Type B pancreatic cell (in vitro differentiated cells): Measurements from ENCODE around the gene DIS3L. TPM values are rescaled to one million over a fixed set of nuclear protein-coding genes. Genes with fewer than 3 reads are reported as not detected.

ENCODE experiments used
- DNase-seq: peaks from one replicate; pipeline ENCODE4 v3.0.0; 2021; ENCODE audit warnings: mixed read lengths; ENCODE audit not compliant: unreplicated experiment; ENCODE audit errors: extremely low spot score
- H3K27ac Mint-ChIP-seq: 2 replicates; pipeline ENCODE4 v1.8.0; 2021; ENCODE audit warnings: mild to moderate bottlenecking, mixed read lengths
- H3K27me3 Mint-ChIP-seq: 2 replicates; pipeline ENCODE4 v1.8.0; 2021; ENCODE audit warnings: mixed read lengths
- H3K36me3 Mint-ChIP-seq: 2 replicates; pipeline ENCODE4 v1.8.0; 2021; ENCODE audit warnings: mixed read lengths
- H3K4me1 Mint-ChIP-seq: one replicate; pipeline ENCODE4 v1.8.0; 2021; ENCODE audit warnings: mixed read lengths; ENCODE audit not compliant: unreplicated experiment
- H3K4me3 Mint-ChIP-seq: 2 replicates; pipeline ENCODE4 v1.8.0; 2021; ENCODE audit warnings: mild to moderate bottlenecking, mixed read lengths
- H3K9me3 Mint-ChIP-seq: 2 replicates; pipeline ENCODE4 v1.8.0; 2021; ENCODE audit warnings: mixed read lengths
- total RNA-seq: library from RNA; stranded (reverse); gene quantifications from 2 replicates; pipeline ENCODE4 v1.2.1, GENCODE V29; 2021; ENCODE audit warnings: low replicate concordance
- TF ChIP-seq, protein P1 (sequence below): fragments of 200-600 bp; sonication (generic); conservative IDR thresholded peaks from 2 replicates; pipeline ENCODE4 v1.5.0; 2021; ENCODE audit warnings: antibody characterized with exemption, mild to moderate bottlenecking

DIS3L gene
- total RNA-seq, 1 donor from 2014 or later = 37.7 TPM

DNA sequence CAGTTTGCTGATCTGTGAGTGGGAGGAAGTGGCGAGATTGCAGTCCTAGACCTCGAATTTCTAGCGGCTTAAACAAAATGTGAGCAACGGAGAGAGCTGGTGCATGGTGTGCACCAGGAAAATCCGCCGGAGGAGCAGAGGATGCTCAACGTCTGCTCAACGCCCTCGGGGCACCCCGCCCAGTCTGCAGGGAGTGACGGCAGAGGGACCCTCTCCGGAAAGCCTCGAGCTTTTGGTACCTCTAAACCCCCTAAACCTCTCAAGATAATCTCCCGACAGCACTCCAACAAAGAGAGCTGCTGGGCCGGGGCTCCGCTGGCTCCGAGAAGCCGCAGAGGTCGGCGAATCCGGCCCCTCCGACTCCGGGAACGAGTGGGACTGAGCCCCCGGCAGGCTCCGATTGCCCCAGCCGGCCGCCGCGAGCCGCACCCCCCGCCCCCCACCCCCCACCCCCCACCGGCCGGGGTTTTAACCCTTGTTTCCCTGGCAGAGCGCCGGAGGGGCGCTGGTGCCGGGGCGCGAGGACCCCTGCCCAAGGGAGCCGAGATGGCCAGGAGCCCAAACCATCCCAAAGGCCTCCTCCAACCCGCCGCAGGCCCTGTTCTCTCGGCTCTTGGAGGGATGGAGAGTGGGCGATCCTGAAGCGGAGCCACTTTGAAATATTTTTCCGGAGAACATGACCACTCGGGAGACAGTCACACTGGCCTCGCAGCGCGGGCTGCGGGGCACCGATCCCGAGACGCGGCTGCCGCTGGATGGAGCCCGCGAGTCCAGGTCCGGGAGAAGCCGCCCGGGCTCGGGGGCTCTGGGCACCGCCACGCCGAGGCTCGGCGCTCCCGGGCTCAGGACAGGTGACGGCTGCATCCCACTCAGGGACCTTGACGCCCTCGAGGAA is 41.3 kb upstream of the DIS3L start:
- TF ChIP-seq, protein P1, sequence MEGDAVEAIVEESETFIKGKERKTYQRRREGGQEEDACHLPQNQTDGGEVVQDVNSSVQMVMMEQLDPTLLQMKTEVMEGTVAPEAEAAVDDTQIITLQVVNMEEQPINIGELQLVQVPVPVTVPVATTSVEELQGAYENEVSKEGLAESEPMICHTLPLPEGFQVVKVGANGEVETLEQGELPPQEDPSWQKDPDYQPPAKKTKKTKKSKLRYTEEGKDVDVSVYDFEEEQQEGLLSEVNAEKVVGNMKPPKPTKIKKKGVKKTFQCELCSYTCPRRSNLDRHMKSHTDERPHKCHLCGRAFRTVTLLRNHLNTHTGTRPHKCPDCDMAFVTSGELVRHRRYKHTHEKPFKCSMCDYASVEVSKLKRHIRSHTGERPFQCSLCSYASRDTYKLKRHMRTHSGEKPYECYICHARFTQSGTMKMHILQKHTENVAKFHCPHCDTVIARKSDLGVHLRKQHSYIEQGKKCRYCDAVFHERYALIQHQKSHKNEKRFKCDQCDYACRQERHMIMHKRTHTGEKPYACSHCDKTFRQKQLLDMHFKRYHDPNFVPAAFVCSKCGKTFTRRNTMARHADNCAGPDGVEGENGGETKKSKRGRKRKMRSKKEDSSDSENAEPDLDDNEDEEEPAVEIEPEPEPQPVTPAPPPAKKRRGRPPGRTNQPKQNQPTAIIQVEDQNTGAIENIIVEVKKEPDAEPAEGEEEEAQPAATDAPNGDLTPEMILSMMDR = peak; percentile 80
- peaks cover 5% of the 10 kb centered on the region for H3K4me1 Mint-ChIP-seq
- H3K27ac Mint-ChIP-seq = no peak overlapping the region
- peak; percentile 80 for DNase-seq
- H3K4me3 Mint-ChIP-seq = peak overlapping the region; percentile 85
- H3K27me3 Mint-ChIP-seq = peaks cover 87% of the 10 kb centered on the region
- no peaks in the 10 kb centered on the region for H3K9me3 Mint-ChIP-seq
- no peaks in the 10 kb centered on the region for H3K36me3 Mint-ChIP-seq

DNA sequence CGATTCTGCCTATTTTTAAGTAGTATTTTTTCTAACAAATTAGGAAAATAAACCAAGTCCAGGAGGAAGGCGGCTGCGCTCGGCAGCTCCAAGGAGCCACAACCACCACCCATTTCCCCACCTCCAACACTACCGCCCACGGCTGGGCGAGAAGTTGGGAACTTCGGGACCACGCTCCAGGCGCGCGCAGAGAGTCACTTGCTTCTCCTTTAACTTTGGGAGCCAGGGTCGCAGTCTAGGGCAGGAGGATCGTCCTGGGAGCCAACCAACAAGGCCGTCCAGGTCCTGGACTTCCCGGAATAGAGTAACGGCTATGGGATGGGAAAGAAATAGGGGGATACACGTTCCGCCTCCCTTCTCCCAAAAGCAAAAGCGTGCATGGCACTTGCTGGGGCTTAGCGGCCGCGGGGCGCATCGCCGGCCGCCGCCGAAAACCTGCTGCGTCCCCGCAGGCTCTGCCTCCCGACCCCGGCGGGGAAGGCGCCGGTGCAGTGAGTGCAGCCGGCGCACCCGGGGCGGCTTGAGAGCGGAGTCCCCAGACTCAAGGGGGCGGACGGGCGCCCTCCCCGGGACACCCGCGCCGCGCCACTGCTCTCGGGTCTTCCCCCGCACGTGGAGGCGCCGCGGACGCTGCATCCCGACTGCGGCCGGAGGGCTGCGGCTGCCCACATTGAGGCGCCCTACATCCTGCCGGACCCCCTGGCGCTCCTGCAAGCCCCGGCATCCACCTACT is 40.5 kb upstream of the DIS3L start:
- DNase-seq = no peak
- Mint-ChIP-seq H3K4me3 (peak overlapping the region; percentile 85), H3K27ac (no peak overlapping the region), H3K9me3 (no peaks in the 10 kb centered on the region), H3K27me3 (peaks cover 90% of the 10 kb centered on the region), H3K36me3 (no peaks in the 10 kb centered on the region), H3K4me1 (peaks cover 5% of the 10 kb centered on the region)
- TF ChIP-seq, protein P1 = peak; percentile 12

DNA sequence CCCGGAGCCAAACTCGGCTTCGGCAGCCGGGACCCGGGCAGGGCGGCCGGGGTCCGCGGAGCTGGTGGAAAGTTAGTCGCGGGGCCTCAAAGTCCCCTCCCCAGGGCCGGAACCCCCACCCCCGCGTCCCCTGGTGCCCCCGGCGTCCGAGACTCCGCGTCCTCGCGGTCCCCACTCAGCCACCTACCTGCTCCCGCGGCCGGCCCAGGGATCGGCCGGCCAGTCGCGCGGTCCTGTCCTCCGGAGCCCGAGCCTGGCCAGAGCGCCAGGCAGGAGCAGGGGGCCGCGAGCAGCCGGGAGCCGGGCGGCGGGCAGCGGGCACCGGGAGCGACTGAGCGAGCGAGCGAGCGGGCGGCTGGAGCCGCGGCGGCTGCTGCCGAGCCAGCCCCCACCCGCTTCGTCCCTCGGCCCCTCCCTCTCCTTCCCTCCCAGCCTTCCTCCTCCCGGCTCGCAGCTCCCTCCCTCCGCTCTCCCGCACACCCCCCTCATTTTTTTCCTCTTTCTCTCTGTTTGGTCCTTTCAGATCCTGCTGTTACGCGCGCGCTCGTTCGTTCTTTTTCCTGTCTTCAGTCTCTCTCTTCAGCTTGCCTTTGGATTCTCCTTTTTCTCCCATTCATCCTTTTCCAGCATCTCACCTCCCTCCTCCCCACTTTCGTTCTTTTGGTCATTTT is 39.8 kb upstream of the DIS3L start, which contains the start of gene MEGF11:
Gene MEGF11 (minus strand): TSS at position 333 of the 671 bp plus-strand sequence. CDS start 125,347 bp downstream, outside the sequence.
- Mint-ChIP-seq H3K4me3 (peak within 1 kb of the TSS; percentile 88), H3K4me1 (peaks cover 5% of the 10 kb centered on the region), H3K27ac (no peak within 1 kb of the TSS), H3K36me3 (no peaks in the 10 kb centered on the region), H3K9me3 (no peaks in the 10 kb centered on the region), H3K27me3 (peaks cover 90% of the 10 kb centered on the region)
- no peak for DNase-seq
- TF ChIP-seq, protein P1 = no peak

DNA sequence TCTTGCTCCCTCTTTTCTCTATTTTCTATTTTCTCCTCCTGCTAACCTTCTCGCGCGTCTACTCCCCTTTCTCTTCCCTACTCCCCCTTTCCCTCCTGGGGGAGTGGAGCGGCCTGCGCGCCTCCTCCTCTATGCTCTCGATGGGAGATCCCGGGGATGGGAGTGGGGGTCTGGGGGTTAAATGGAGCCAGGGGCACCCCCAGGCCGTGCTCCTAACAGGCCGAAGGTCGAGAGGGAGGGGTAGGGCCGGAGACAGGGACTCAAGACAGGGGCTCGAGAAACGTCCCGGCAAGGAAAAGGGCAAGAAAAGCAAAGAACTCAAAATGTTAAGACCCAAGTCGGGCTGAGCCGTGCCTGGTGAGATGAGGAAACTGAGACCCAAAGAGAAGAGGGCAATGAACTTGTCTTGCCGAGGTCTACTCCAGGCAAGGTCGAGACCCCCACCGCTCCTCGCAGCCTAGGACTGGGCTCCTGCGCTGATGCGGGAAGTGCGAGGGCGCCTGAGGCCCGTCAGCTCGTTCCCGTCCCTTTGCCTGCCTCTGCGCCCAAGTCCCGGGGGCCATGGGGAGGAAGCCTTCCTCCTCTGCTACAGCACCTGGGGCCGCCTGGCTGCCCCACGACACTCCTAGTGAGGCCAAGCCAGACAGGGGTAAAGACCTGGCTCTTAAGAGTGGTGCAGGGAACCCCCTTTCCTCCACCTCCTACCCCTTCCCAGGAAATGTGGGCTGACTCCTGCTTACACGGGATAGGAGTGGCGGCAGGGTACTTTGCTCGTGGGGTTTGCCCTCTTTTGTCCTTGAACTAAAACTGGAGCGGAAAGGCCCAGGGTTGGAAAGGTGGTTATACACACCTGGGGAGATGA is 39.0 kb upstream of the DIS3L start:
- peak overlapping the region; percentile 88 for H3K4me3 Mint-ChIP-seq
- TF ChIP-seq, protein P1 = no peak
- H3K4me1 Mint-ChIP-seq = peaks cover 5% of the 10 kb centered on the region
- H3K9me3 Mint-ChIP-seq = no peaks in the 10 kb centered on the region
- no peaks in the 10 kb centered on the region for H3K36me3 Mint-ChIP-seq
- no peak overlapping the region for H3K27ac Mint-ChIP-seq
- peaks cover 86% of the 10 kb centered on the region for H3K27me3 Mint-ChIP-seq
- no peak for DNase-seq
